Neural progenitor cell (in vitro differentiated cells): ENCODE measurements around the gene SLC48A1.

ENCODE experiments used
- CTCF ChIP-seq: fragments of 200-600 bp; sonication (generic); IDR thresholded peaks from 2 replicates; pipeline ENCODE4 v1.5.1; 2017; ENCODE audit warnings: antibody characterized with exemption, mild to moderate bottlenecking
- EZH2 ChIP-seq: fragments of 200-600 bp; sonication (generic); IDR thresholded peaks from 2 replicates; pipeline ENCODE4 v1.6.1; 2017; ENCODE audit warnings: antibody characterized with exemption, mild to moderate bottlenecking, moderate library complexity
- EZH2phosphoT487 ChIP-seq: fragments of 200-600 bp; sonication (generic); IDR thresholded peaks from 2 replicates; pipeline ENCODE4 v1.6.1; 2017; ENCODE audit warnings: antibody characterized with exemption

GRCh38 chr12:47755655-47756562 lies 17.1 kb upstream of the SLC48A1 start:
- no peak for TF ChIP-seq CTCF
- no peak for TF ChIP-seq EZH2phosphoT487
- no peak for TF ChIP-seq EZH2
